ENCODE measurements around the gene WDR1.

DNA sequence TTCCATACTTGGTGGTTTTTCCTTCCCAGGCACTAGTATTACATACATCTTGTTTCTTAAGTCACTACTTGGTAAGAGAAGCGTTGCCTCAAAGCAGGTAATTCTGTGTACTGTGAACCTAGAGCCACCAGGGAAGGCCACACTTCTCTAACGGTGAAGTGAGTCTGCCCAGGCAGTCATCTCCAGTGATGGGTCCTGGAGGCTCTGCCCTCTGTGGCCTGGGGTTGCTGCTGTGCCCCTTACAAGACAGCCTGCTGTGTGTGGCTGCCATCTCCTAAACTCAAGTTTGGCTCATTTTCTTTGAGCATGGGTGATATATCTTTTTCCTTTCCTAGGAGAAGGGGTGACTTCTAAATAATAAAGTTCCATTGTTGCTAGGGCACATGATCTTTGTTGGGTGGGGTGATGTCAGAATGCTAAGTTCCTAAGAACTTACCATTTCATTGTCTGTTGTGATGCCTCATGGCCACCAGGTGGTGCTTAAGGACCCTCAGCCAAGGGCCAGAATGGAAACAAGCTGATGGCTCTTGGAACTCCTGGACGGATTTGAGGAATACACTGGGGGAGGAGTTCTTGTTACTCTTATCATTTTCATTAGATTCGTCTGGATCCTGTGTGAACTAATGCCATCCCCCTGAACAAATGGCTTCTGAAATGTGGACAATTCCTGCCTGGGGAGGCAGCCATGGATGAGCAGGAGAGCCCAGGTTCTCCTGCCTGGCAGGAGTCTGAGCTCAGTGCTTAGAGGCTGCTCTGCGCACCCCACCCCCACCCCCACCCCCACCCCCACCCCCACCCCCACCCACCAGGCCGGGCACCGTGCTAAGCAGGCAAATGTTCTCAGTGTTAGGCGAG lies 41.1 kb upstream of the WDR1 start:
- TF ChIP-seq, protein P1, sequence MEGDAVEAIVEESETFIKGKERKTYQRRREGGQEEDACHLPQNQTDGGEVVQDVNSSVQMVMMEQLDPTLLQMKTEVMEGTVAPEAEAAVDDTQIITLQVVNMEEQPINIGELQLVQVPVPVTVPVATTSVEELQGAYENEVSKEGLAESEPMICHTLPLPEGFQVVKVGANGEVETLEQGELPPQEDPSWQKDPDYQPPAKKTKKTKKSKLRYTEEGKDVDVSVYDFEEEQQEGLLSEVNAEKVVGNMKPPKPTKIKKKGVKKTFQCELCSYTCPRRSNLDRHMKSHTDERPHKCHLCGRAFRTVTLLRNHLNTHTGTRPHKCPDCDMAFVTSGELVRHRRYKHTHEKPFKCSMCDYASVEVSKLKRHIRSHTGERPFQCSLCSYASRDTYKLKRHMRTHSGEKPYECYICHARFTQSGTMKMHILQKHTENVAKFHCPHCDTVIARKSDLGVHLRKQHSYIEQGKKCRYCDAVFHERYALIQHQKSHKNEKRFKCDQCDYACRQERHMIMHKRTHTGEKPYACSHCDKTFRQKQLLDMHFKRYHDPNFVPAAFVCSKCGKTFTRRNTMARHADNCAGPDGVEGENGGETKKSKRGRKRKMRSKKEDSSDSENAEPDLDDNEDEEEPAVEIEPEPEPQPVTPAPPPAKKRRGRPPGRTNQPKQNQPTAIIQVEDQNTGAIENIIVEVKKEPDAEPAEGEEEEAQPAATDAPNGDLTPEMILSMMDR (IDR thresholded peaks at IDR 0.05; ENCODE audit: extremely low read depth in 1 of 2, insufficient read depth in 1 of 2, low read depth in 1 of 2, low read length in 2 of 2): peak; percentile 79 to 82
- no peak for TF ChIP-seq EZH2 (IDR thresholded peaks at IDR 0.05; ENCODE audit: borderline replicate concordance, low read depth, low read length, severe bottlenecking)
- TF ChIP-seq POLR2A (IDR thresholded peaks at IDR 0.05; ENCODE audit: low read depth, low read length): no peak
- TF ChIP-seq POLR2AphosphoS5 (IDR thresholded peaks at IDR 0.05; ENCODE audit: insufficient read depth, low read depth, low read length): no peak
- no peak for TF ChIP-seq GATA2 (IDR thresholded peaks at IDR 0.05; ENCODE audit: insufficient read depth, insufficient read length, low read depth, low read length)
